ENCODE measurements around the gene UBE2L5.
A peak's percentile ranks its signal among the peaks of the same experiment; 100 is the strongest.

Gene UBE2L5

GRCh38 chr13:30463787-30464495, 41.6 kb downstream of the UBE2L5 start:
- no peak for DNase-seq (ENCODE audit: insufficient read length, low spot score)

DNA sequence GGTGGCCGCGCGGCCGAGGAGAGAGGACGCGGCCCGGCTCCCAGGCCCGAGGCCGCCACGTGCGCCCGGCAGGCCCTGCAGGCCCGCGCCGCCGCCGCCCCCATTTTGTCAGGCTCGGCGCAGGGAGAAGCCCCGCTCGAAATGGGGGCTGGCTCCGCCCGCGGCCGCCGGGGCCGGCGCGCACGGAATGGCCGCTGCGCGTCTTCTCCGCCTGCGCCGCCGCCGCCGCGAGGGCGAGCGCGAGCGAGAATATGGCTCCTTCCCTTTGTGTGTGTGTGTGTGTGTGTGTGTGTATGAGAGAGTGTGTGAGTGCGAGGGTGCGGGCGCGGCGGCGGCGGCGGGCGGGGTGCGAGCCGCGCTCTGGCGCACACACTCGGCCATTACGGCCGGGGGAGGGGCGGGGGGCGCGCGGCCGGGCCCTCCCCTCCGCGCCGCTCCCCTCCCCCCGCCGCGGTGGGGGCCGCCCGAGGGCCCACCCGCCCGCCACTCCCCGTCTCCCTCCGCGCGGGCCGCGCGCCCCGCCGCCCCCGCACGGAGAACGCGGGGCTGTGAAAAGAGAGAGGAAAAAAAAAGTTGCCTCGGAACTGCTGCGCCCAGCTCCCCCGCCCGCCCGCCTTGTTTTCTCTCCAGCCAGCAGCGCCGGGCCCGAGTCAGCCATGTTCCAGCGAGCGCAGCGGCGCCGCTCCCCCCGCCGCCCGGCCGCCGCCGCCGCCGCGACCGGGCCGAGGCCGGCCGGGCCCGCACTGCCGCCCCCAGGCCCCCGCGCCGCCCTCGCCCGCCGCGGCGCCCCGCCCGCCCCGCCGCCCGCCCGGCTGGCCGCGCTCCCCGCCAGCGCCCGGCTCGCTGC, 42.4 kb downstream of the UBE2L5 start:
- TF ChIP-seq, protein P1, sequence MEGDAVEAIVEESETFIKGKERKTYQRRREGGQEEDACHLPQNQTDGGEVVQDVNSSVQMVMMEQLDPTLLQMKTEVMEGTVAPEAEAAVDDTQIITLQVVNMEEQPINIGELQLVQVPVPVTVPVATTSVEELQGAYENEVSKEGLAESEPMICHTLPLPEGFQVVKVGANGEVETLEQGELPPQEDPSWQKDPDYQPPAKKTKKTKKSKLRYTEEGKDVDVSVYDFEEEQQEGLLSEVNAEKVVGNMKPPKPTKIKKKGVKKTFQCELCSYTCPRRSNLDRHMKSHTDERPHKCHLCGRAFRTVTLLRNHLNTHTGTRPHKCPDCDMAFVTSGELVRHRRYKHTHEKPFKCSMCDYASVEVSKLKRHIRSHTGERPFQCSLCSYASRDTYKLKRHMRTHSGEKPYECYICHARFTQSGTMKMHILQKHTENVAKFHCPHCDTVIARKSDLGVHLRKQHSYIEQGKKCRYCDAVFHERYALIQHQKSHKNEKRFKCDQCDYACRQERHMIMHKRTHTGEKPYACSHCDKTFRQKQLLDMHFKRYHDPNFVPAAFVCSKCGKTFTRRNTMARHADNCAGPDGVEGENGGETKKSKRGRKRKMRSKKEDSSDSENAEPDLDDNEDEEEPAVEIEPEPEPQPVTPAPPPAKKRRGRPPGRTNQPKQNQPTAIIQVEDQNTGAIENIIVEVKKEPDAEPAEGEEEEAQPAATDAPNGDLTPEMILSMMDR (IDR thresholded peaks at IDR 0.05; ENCODE audit: insufficient read depth, missing control alignments), result no peak
- FAIRE-seq, result no peak

More at GRCh38 chr13:30463787-30464495, 41.6 kb downstream of the UBE2L5 start:
- TF ChIP-seq, protein P1 (IDR thresholded peaks at IDR 0.05; ENCODE audit: insufficient read depth, missing control alignments), result no peak
- FAIRE-seq, result no peak

GRCh38 chr13:30465343-30465592, 43.0 kb downstream of the UBE2L5 start:
- no peak for FAIRE-seq
- no peak for DNase-seq (ENCODE audit: insufficient read length, low spot score)
- TF ChIP-seq, protein P1 (IDR thresholded peaks at IDR 0.05; ENCODE audit: insufficient read depth, missing control alignments), result no peak

More for the DNA sequence above, 42.4 kb downstream of the UBE2L5 start:
- DNase-seq (ENCODE audit: insufficient read length, low spot score), result no peak

DNA sequence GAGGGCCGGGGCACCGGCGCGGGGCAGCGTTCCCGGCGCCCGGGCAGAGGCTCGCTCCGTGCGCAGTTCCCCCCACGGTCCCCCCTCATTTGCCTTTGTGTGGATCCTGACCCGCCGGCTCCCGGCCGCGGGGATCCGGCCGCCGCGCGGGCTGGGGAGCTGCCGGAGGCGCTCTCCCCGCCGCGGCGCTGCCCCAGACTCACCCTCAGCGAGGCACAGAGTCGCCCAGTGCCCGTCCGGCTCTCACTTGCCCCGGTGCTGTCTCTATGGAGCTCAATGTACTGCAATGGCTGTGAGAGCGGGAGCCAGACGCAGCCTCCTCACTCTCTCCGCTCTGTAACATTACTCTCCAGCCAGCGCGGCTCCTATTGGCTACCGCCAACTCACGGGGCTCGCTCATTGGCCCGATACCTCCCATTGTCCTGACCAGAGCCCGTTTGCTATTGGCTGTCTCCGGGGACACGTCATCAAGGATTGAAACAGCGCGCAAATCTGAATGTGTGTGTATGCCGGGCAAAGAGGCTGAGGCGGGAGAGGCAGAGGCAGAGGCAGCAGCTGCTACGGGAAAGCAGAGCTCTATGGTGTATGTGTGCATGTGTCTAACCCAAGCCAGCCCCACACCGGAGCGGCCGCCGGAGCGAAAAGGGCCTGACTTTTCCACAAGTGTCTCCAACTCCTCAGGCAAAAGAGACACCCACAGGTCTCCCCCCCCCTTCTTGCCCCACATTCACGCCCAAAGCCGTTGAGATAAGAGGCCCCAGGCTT, 43.5 kb downstream of the UBE2L5 start, which contains the start of gene HMGB1:
HMGB1 (minus strand) TSS at position 344 of the 765 bp plus-strand sequence. CDS start 2,256 bp downstream, outside the sequence.
- FAIRE-seq, result no peak
- DNase-seq (ENCODE audit: insufficient read length, low spot score), result peak; percentile 60
- TF ChIP-seq, protein P1 (IDR thresholded peaks at IDR 0.05; ENCODE audit: insufficient read depth, missing control alignments), result no peak

DNA sequence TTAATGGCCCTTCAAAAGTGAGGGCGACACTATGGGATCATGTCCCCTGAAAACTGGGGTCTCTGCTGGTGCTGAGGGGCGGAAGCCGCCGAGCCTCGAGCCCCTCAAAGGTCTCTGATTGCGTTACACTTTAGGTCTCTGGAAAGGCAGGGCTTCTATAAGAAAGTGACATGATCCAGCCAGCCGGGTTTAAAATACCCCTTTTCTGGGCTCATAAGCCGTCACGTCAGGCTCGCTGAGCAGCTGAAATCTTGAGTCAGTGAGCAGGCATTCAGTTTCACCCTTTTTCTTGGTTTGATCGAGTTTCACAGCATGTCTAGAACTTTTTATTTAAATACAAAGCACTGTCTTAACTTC, 44.0 kb downstream of the UBE2L5 start:
- FAIRE-seq (no peak), DNase-seq (ENCODE audit: insufficient read length, low spot score) (no peak)
- TF ChIP-seq, protein P1 (IDR thresholded peaks at IDR 0.05; ENCODE audit: insufficient read depth, missing control alignments), result no peak

DNA sequence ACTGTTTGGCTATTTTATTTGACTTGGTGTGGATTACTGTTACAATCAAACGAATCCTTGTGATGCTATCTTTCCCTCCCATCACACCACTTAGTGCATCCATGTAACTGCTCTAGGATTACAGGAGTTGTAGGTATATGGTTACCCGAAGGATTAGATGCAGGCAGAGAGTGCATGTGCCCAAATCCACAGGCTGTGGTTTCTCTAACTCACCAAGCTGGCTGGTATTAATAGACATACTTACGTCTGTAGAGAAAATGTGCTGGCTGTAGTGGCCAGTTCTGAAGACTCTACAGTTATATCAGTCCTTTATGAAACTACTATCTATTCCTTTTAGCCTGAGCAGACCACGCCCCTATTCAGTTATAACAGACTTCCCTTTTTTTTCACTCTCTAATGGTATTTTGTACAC, 44.6 kb downstream of the UBE2L5 start:
- FAIRE-seq (no peak), DNase-seq (ENCODE audit: insufficient read length, low spot score) (no peak)
- TF ChIP-seq, protein P1 (IDR thresholded peaks at IDR 0.05; ENCODE audit: insufficient read depth, missing control alignments), result no peak

All from D721Med (cell line).